VCaP (cell line): ENCODE data around the gene ARHGAP26.

Experiments used
- H3K27ac ChIP-seq: fragments of 450-650 bp; 2 replicates; pipeline ENCODE4 v1.5.1; 2017
- TF ChIP-seq, protein P1 (sequence below): fragments of 450-650 bp; conservative IDR thresholded peaks from 2 replicates; pipeline ENCODE4 v1.5.1; 2017; ENCODE audit warnings: mild to moderate bottlenecking, moderate library complexity

ARHGAP26 gene

GRCh38 chr5:142865631-142866030 is 95.5 kb downstream of the ARHGAP26 start:
- TF ChIP-seq, protein P1, sequence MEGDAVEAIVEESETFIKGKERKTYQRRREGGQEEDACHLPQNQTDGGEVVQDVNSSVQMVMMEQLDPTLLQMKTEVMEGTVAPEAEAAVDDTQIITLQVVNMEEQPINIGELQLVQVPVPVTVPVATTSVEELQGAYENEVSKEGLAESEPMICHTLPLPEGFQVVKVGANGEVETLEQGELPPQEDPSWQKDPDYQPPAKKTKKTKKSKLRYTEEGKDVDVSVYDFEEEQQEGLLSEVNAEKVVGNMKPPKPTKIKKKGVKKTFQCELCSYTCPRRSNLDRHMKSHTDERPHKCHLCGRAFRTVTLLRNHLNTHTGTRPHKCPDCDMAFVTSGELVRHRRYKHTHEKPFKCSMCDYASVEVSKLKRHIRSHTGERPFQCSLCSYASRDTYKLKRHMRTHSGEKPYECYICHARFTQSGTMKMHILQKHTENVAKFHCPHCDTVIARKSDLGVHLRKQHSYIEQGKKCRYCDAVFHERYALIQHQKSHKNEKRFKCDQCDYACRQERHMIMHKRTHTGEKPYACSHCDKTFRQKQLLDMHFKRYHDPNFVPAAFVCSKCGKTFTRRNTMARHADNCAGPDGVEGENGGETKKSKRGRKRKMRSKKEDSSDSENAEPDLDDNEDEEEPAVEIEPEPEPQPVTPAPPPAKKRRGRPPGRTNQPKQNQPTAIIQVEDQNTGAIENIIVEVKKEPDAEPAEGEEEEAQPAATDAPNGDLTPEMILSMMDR: no peak
- no peak overlapping the region for H3K27ac ChIP-seq

GRCh38 chr5:142866563-142867275 is 96.5 kb downstream of the ARHGAP26 start:
- peak overlapping the region; percentile 51 for H3K27ac ChIP-seq

GRCh38 chr5:142869886-142870285 is 99.7 kb downstream of the ARHGAP26 start:
- TF ChIP-seq, protein P1: no peak
- H3K27ac ChIP-seq: peak overlapping the region; percentile 28

More at GRCh38 chr5:142866563-142867275, 96.5 kb downstream of the ARHGAP26 start:
- TF ChIP-seq, protein P1: peak; percentile 94

DNA sequence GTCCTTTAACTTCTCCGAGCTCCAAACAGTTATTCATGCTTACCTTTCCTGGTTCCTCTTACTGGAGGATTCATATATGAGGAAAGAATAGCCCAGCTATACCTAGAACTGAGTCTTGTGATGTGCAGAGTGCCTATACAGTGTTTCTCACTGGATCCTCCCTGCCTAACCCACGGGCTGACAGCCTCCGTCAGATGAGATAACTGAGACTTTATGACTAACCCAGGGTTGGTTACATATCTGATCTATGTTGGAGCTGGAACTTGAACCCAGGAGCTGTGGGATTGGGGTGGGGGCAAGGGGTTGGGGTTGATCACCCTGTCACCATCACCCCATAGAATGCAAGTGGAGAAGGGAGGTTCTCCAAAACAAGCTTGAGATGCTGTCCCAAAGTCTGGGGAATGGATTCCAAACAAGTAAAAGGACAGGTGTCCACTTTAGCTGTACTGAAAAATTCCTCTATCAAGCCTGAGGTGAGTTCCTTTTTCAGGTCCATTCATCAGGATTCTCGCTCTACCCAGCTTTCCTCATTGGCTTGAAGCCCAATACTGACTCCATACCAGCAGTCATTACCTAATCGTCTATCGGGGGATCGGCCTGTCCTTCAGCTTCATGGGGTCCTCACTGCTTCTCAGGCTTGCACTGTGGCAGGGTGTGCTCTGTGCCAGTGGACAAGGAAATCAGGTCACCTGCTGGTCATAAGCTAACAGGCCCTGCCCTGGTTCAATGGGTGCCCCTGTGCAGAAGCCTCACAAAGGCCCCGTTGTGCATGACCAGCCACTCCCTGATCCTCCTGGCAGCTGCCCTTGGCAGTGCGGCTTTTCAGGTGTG is 100.6 kb downstream of the ARHGAP26 start:
- peak overlapping the region; percentile 28 for H3K27ac ChIP-seq

DNA sequence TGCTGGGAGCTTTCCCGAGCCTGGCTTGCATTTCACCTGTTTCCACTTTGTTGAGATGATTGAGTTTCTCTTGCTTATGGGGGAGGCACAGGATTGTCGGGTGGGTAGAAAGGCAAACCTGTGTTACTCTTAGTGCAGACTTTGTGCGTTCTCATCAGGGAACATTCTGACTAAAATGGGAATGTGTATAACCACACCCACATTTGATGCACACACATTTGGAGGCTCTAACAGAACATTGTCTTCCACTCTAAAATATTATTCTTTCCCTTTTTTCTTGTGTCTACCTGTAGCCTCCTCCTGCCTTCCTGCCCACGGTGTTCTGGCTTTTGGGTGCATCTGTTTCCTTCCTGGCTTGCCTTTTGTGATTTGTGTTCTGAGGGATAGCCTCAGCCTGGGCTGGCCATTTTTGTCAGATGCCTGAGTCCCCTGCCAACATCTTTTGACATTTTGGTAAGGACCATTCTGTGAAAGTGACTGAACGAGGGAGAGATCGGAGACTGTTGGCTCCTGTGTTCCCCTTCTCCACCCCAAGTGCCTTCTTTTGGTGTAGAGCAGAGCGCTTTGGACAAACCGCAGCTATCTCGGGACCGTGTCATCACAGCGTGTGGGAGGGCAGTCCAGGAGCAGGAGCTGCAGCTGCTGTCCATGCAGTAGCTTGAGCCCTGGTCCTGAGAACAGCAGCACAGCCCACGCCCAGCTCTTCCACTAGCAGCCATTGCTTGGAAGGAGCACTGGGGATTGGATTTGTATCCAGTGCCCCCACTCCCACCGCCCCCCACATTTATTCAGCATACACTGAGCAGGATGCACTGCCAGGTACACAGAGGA is 101.4 kb downstream of the ARHGAP26 start:
- TF ChIP-seq, protein P1: no peak
- no peak overlapping the region for H3K27ac ChIP-seq

More for the DNA sequence above, 100.6 kb downstream of the ARHGAP26 start:
- TF ChIP-seq, protein P1: no peak

- TF ChIP-seq, protein P1: no peak
- no peak overlapping the region for H3K27ac ChIP-seq
These were observed 102.0 kb downstream of the ARHGAP26 start for GRCh38 chr5:142872217-142872616.
